ENCODE measurements around the gene NT5DC3.

DNA sequence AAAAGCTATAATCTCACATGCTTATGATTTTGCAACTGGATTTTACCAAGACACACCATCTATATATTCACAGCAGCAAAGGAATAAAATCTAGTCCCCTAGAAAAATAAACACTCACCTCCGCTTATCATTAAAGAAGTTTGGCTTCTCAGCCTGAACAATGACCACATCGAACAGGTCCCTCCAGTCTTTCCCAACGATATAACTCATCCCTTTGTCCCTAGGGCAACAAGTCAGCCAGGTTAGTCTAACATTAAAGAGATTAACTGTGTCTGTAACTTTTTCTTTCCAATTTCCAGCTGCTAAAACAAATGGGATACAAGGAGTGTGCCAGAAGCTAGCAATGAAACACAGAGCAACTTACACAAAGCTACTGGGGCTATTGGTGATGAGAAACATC lies 48.0 kb downstream of the NT5DC3 start:
- TF ChIP-seq CTCF (IDR thresholded peaks at IDR 0.05; ENCODE audit: low read length) (no peak), EZH2 (optimal IDR thresholded peaks at IDR 0.05; ENCODE audit: low read depth, low read length) (no peak)

Data from MM.1S (cell line).